HG03469 (cell line): ENCODE results near the gene MRPS30.
"Not testable (repeated sequence)": the region's sequence is repeated elsewhere in the genome, so short reads cannot be mapped to it uniquely, and the experiment has no call there.

Experiments
- ATAC-seq: cut with Tn5 transposase; IDR thresholded peaks from one replicate; pipeline ENCODE4 v1.9.1; 2021; ENCODE audit warnings: mild to moderate bottlenecking, moderate library complexity, moderate number of reproducible peaks; ENCODE audit not compliant: unreplicated experiment

The MRPS30 gene

DNA sequence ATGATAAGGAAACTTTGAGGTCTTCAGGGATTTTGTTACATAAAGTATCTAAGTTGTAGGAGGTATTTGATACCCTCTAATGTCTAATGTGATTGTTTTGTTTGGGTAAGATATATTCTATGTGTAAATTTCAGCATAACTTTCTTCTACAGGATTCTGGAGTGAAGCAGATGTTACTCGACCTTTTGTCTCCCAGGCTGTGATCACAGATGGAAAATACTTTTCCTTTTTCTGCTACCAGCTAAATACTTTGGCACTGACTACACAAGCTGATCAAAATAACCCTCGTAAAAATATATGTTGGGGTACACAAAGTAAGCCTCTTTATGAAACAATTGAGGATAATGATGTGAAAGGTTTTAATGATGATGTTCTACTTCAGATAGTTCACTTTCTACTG is 6.0 kb downstream of the MRPS30 start:
- ATAC-seq, result no peak

GRCh38 chr5:44821164-44821563 is 12.4 kb downstream of the MRPS30 start:
- ATAC-seq, result no peak

GRCh38 chr5:44824662-44825061 is 15.9 kb downstream of the MRPS30 start:
- not testable (repeated sequence) for ATAC-seq

DNA sequence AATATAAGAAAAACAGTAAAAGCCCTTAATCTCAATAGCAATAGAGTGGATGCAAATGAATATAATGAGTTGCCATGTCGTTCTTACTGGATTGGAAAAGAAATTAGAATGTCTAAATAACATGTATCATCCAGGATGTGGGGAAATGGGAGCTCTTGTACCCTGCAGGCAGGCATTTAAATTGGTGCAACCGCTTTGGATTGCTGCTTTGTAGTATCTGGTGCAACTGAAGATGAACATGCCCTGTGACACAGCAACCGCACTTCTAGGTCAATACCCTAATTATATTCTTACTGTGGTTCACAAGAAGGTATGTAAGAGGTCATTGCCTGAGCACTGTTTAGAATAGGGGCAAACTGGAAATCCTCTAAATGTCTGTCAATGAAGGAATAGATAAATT is 18.9 kb downstream of the MRPS30 start:
- ATAC-seq, result no peak

- no peak for ATAC-seq
These were observed 20.0 kb downstream of the MRPS30 start for GRCh38 chr5:44828719-44829118.

DNA sequence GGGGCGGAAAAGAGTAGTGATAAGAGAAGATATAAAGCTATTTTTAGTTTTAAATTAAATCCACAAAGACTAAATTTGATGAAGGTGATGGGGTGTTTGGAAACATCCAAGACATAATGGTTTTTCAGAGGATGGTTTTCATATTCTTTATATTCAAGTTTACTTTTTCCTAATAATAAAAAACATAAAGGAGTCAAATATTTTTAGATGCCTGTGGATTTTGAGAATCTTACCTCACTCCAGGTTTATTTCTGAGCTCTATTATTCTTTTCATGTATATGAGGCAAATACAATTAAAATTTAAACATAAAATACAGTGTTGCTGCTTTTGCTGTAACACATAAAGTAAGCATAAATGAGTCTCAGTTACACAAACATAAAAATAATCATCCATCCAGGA is 22.2 kb downstream of the MRPS30 start:
- no peak for ATAC-seq

- no peak for ATAC-seq
These were observed 24.5 kb downstream of the MRPS30 start for GRCh38 chr5:44833249-44833648.

DNA sequence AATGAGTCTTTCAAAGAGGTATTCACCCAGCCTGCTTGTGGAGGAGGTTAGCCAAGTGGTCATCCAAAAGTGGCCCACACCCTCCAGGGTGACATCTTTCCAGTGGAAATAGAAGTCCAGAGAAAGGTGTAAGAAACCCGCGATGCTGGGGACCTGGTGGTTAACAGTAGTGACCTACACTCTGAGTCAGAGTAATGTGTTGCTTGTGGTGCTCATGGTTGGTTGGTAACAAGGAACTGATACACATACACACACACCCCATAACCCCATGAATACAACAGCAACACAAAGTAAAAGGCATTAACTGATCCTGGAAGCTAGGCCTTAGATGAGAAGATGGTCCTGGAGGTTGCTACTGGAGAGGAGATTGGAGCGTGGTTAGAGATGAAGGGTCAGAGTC is 26.9 kb downstream of the MRPS30 start:
- ATAC-seq, result no peak

- ATAC-seq, result no peak
These were observed 30.4 kb downstream of the MRPS30 start for GRCh38 chr5:44839018-44839681.

DNA sequence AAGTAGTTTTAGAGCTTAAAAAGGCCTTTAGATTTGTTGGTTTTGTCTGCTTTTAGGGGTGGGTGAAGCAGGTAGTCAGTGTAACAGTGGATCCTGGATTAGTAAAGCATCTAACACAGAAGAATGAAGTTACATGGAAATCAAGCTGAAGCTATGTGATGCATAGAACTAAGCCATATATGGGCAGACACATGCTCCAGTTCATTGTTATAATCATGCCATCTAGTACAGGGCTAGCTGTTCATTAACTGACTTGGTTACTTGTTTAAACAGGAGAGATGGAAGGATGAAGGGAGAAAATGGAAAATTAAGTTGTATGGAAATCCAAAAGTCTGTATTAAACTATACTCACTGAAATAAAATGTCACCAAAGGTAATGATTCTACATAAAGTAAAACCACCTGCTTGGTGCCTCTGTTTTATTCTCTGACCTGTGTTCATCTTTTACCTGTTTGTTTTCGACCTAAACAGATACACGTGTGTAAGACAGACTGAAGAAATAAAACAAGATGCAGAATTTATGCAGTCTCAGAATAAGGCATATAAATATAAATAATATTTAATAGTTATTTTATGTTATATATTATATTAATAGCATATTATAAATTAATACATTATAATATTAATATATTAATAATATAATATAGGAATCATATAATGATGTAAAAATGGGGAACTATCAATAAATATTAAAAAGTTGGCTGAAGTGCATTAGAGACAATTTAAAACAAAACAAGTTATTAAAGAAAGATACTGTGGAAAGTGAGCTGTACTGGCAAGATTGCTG is 33.9 kb downstream of the MRPS30 start:
- no peak for ATAC-seq

- ATAC-seq, result no peak
These were observed 36.0 kb downstream of the MRPS30 start for GRCh38 chr5:44844744-44845143.

DNA sequence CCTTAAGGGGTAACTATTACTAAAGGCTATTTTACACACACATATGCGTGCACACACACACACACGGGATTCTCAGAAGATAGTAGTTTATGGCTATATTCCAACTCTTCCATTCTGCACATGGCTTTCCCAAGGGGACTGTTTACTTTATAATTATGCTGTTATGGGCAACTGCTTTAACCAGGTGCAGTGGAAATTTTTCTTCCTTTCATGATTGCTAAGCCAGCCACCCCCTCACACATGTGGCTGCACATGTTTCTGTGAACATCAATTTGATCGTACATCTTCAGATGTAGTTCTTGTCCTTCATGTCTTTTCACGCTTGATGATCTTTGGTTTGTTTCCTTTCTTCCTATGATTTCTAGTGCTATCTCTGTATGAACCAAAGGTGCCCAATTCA is 37.0 kb downstream of the MRPS30 start:
- ATAC-seq, result no peak

- no peak for ATAC-seq
These were observed 38.6 kb downstream of the MRPS30 start for GRCh38 chr5:44847206-44847852.

- ATAC-seq, result no peak
These were observed 51.5 kb downstream of the MRPS30 start for GRCh38 chr5:44860267-44860666.

DNA sequence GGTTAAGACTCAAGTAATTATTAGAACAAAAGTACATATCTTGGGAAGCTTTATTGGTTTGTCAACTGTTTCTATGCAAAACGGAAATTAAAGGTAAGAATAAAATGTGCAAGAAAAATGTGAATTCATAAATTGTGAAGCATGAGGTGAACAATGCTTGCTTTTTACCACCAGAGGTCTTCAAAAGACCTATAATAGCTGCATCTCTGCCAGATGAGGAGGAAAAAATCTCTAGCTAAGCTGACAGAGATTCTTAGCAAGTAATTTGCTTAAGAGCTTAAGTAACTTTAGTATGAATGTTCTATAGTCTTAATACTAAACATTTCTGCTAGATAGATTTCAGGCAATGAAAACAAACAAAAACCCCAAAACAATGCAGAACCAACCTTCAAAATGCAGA is 54.1 kb downstream of the MRPS30 start:
- no peak for ATAC-seq
